Dermis blood vessel endothelial cell (primary cell): ENCODE measurements around the gene ZDBF2. TPM values are rescaled to one million over a fixed set of nuclear protein-coding genes. Genes with fewer than 3 reads are reported as not detected.
"Not testable (repeated sequence)": the region's sequence is repeated elsewhere in the genome, so short reads cannot be mapped to it uniquely, and the experiment has no call there.

Experiments
- DNase-seq: peaks from one replicate; pipeline ENCODE4 v3.0.0; 2010
- total RNA-seq: library from RNA; depleted of rRNA; stranded (reverse); fragments of >200 nt; gene quantifications from 2 replicates; pipeline ENCODE4 v1.2.3, GENCODE V29; 2014

The ZDBF2 gene
- total RNA-seq, 1 donor from 2014 or later, result 22.1 TPM

DNA sequence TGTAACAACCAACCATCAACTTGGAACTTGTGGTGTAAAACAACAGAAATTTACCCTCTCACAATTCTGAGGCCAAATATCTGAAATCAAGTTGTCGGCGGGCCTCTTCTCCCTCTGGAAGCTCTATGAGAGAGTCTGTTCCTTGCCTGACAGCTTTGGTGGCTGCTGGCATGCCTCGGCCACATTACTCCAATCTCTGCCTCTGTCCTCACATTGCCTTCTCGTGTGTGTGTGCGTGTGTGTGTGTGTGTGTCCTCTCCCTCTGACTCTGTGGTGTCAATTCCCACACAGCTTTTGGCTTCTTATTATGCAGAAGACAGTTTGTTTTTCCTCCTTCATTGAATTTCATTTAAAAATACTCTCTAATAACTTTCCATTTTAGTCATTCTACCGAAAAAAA is 50.4 kb downstream of the ZDBF2 start:
- no peak for DNase-seq

DNA sequence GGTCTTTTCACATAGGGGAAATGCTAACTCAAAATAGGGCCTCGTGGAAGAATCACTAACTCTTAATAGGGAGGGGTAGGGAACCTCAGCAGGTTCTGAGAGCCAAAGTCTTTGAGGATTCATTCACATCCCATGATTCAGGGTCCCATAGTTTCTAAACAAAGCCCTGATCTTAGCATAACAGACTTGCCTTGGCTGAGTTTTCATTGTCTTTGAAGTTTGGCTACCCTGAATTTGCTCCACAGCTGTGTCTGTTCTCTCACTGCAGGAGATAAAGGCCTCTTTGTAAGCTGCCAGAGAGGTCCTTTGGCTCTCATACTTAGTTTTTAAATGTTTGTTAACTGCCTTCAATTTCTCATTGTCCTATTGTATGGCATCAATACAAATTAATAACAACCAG is 54.5 kb downstream of the ZDBF2 start:
- no peak for DNase-seq

DNA sequence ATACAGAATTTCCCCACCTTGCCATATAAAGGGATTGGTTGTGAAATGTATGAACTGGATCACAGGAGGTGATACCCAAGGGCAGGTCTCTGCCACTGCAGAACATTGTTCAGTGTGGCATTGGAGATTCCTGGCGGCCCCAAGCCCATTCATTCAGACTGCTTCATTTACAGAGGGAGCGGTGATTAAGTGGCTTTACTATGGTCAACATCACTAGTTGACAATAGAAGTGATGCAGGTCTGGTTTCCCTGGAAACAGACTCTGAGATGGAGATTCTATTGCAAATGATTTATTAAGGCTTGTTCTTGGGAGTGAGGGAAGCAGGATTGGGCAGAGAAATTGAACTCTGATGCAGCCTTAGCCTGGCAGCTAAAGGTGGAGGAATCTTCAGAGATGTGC is 62.4 kb downstream of the ZDBF2 start:
- no peak for DNase-seq

DNA sequence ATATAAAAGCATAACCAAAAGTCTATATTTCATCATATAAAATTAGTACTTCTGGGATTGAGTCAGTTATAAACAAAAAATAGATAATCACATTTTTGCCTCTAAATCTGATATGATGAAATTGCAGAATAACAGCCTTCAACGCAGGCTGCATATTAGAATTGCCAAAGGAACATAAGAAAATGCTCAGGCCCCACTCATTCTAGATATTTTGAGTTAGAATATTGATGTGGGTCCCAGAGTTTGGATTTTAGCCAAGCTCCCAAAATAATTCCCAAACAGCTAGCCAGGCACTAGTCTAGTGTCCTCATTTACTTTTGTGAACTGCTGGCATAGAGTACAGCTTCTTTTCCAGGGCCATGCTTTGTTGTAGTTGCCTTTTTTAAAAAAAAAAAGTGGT is 63.5 kb downstream of the ZDBF2 start:
- DNase-seq, result no peak

DNA sequence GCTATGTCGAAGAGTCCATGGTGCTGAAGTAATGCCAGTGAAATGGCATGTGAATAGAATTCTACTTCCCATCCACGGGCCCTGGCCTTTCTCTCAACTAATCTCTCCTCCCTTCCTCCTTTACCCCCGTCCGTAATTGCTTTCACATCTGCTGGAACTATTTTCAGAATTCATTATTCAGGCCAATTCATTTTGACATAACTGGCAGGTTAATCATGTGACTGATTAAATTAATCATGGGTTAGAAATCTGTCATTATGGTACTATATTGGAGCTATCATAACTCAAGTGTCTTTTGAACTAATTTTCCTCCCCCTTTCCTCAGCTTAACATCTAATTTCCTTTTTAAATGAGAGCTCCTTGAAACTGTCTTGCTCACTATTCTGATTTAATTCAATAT is 66.9 kb downstream of the ZDBF2 start:
- no peak for DNase-seq

DNA sequence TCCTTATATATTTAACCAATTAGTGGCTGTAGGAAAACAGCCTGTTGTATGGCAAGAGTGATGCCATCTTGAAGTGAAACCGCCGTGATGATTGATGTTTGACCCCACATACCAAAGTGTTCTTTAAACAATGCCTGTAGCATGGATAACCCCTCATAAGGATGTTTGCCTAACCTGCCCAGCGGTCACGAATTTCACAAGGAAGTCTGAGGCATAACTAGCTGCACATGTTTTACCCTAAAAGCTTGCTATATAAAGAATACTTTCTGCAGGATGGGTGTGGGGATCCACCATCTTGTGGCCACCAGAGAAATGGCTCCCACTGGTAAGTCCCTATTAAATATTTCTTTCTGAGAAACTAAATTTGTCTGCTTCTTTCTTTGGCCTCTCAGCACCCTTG is 68.7 kb downstream of the ZDBF2 start:
- DNase-seq, result peak; percentile 2

DNA sequence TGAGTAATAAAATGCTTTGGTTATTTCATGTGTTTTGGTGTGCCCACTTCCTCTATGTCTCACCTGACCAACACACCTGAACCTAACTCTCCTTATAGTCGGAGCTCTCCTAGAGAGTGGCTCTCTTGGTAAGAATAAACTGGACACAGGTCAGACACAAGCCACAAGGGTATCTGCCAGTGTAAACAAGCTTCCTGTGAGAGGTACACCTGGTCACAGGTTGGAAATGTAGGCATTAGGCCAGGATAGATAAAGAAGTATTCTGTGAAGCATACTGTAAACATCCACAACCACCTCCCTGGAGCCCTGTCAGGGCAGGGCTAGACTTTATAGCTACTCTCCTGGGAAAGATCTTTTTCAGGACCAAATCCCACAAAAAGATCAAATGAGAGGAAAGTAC is 69.4 kb downstream of the ZDBF2 start:
- DNase-seq, result no peak

DNA sequence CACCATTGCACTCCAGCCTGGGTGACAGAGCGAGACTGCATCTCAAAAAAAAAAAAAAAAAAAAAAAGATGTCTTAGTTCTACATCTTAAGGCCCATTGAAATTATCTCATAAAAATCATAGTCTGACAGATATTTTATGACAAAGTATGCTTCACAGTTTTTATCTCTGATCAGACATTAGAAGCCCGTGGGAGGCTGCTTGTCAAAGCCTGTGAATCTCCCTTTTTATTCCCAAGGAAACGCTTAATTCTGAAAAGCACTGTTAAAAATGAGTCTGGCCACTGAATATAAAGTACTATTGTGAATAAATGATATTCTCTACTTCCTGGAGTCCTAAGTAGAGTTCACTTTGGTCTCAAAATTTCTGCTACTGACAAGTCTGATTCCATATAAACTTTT is 71.1 kb downstream of the ZDBF2 start:
- no peak for DNase-seq

DNA sequence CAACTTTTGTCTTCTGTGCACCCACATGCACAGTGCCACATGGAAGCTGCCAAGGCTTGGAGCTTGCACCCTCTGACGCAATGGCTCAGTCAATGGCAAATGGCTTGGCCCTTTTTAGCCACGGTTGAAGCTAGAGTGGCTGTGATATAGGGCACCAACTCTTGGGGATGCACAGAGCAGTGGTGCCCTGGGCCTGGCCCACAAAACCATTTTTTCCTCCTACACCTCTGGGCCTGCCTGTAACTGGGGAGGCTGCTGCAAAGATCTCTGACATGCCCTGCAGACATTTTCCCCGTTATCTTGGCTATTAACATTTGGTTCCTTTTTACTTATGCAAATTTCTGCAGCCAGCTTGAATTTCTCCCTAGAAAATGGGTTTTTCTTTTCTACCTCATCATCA is 74.9 kb downstream of the ZDBF2 start:
- DNase-seq, result no peak

DNA sequence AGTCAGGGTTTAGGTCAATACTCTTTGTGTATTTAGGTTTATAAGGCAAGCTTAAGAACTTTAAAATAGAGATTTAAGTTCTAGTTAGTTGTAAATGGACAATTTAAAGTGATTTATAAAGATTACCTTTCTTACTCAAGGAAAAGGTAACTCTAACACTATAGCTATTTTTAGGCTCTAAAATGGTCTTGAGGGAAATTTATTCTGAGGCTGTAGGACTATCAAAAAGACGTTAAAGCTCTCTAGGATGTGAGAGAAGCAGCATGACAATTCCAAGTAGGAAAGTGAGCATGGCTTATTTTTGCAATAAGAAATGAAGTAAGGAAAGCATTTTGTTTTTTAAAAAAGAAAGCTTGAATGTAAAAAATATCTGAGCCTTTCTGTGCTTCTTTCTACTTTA is 78.1 kb downstream of the ZDBF2 start:
- no peak for DNase-seq

DNA sequence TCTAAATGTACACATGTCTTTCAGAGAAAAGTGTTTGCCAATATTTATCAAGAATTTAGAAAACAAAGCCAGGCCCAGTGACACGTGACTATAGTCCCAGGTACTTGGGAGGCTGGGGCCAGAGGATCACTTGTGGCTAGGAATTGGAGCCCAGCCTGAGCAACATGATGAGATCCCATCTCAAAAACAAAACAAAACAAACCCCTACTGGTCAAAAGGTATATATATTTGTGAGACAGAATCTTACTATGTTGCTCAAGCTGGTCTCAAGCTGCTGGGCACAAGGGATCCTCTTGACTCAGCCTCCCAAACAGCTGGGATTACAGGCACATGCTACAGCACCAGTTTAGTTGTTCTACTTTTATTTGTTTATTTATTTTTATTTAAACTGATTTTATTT is 79.2 kb downstream of the ZDBF2 start:
- peak; percentile 4 for DNase-seq

DNA sequence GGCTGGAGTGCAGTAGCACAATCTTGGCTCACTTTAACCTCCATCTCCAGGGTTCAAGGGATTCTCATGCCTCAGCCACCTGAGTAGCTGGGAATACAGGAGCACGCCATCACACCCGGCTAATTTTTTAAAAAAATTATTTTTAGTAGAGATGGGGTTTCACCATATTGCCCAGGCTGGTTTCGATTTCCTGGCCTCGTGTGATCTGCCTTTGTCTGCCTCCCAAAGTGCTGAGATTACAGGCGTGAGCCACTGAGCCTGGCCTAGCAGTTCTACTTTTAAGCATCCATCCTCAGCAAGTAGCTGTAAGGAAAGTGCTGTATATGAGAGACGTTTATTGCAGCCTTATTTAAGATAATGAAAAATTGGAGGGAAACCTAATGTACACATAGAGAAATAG is 79.7 kb downstream of the ZDBF2 start:
- no peak for DNase-seq

DNA sequence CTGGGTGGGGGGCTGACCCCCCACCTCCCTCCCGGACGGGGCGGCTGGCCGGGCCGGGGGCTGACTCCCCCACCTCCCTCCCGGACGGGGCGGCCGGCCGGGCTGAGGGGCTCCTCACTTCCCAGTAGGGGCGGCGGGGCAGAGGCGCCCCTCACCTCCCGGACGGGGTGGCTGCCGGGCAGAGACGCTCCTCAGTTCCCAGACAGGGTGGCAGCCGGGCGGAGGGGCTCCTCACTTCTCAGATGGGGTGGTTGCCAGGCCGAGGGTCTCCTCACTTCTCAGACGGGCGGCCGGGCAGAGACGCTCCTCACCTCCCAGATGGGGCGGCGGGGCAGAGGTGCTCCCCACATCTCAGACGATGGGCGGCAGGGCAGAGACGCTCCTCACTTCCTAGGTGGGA is 82.4 kb downstream of the ZDBF2 start:
- DNase-seq, result not testable (repeated sequence)

DNA sequence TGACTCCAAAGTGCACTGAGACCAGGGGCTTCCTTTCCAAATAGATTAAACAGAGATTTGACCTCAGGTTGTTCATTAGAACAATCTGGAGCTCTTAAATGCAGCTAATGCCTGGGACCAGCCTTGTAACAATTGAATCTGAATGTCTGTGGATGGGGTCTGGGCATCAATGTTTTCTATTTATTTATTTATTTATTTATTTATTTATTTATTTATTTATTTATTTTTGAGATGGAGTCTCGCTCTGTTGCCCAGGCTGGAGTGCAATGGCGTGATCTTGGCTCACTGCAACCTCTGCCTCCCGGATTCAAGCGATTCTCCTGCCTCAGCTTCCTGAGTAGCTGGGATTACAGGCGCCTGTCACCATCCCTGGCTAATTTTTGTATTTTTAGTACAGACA is 86.4 kb downstream of the ZDBF2 start:
- DNase-seq, result not testable (repeated sequence)

DNA sequence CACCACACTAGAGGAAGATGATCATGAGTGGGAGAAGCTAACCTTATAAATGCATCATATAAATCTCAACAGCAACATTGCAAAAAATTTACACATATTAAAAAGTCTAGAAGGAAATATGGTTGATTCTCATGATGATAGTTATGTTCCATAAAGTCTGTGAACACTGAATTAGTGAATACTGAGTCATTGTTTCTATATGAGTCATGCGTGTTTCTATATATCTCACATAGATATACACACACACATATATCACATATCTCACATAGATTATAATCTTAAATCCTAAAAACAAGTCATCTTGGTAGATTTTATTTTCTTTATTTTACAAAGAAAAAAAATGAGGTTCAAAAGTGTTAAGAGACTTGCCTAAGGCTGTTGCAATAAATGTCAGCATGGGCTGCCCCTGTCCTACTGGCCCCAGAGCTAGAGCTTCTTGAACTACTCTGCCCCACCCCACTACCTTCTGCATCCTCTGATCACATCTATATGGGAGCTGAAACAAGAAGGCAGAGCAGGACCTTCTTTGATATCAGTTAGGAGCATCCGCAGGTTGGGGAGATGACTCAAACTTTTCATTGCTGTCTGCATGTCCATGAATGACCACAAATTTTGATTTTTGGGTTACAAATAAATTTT is 87.1 kb downstream of the ZDBF2 start:
- DNase-seq, result no peak

Other genes with a start within 250 kb of the ZDBF2 start
- 10.4 and 12.9 TPM in 2 replicates for gene INO80D, start 188.5 kb upstream of the ZDBF2 start, total RNA-seq
- gene NDUFS1, start 115.2 kb upstream of the ZDBF2 start, total RNA-seq, result 173 and 195 TPM in 2 replicates
- 389 and 535 TPM in 2 replicates for gene EEF1B2, start 114.8 kb upstream of the ZDBF2 start, total RNA-seq
- gene ADAM23, start 168.9 kb downstream of the ZDBF2 start, total RNA-seq, result 0.85 and 3.4 TPM in 2 replicates